Vagina (tissue), 2 donors: ENCODE measurements around the gene SLC39A3. TPM values are rescaled to one million over a fixed set of nuclear protein-coding genes. Genes with fewer than 3 reads are reported as not detected.
"Not testable (repeated sequence)": the region's sequence is repeated elsewhere in the genome, so short reads cannot be mapped to it uniquely, and the experiment has no call there.

Experiments used
- DNase-seq, 2 donors: peaks; one replicate each; pipeline ENCODE4 v3.0.0-alpha.2; 2017; ENCODE audit errors: extremely low spot score in 2 of 2
- H3K27ac ChIP-seq: fragments of 200-600 bp; sonication (generic); one replicate; pipeline ENCODE4 v1.5.1; 2019
- H3K27me3 ChIP-seq: fragments of 200-600 bp; sonication (generic); one replicate; pipeline ENCODE4 v1.5.1; 2019
- H3K36me3 ChIP-seq, 2 donors: fragments of 200-600 bp; sonication (generic); one replicate each; pipeline ENCODE4 v1.5.1; 2017 to 2019
- H3K4me1 ChIP-seq: fragments of 200-600 bp; sonication (generic); one replicate; pipeline ENCODE4 v1.5.1; 2019
- H3K4me3 ChIP-seq, 2 donors: fragments of 200-600 bp; sonication (generic); 1 replicate in 1 of 2; 2 replicates in 1 of 2; pipeline ENCODE4 v1.5.1; 2016 to 2019
- H3K9me3 ChIP-seq: fragments of 200-600 bp; sonication (generic); one replicate; pipeline ENCODE4 v1.5.1; 2019
- POLR2A ChIP-seq, 2 donors: fragments of 450-650 bp; IDR thresholded peaks; one replicate each; pipeline ENCODE4 v1.6.1; 2017; ENCODE audit warnings: antibody characterized with exemption in 2 of 2, mild to moderate bottlenecking in 2 of 2, moderate library complexity in 2 of 2
- POLR2AphosphoS5 ChIP-seq, 2 donors: sonication (generic); formaldehyde crosslinking; IDR thresholded peaks; one replicate each; pipeline ENCODE4 v1.9.0; 2017; ENCODE audit warnings: antibody characterized with exemption in 2 of 2, mild to moderate bottlenecking in 2 of 2, low read depth in 1 of 2; ENCODE audit not compliant: insufficient read depth in 1 of 2
- intact Hi-C: fragments of 100-400 bp; cut with DNase I; formaldehyde crosslinking; loops from one replicate; pipeline ENCODE4 v1.15.1; 2023
- total RNA-seq: library from RNA; depleted of rRNA; stranded (reverse); fragments of >200 nt; gene quantifications from one replicate; pipeline ENCODE4 v1.2.3, GENCODE V29; 2016
- TF ChIP-seq, protein P1 (sequence below), 3 experiments: fragments of 450-650 bp in 2 of 3; fragments of 200-600 bp in 1 of 3; sonication (generic) in 1 of 3; IDR thresholded peaks; one replicate each; pipeline ENCODE4 v1.5.1; 2017 to 2019; ENCODE audit warnings: antibody characterized with exemption in 3 of 3, mild to moderate bottlenecking in 2 of 3, moderate library complexity in 2 of 3

Gene SLC39A3
- total RNA-seq, 1 donor from 2014 or later, result 27.7 TPM

- Histone ChIP-seq H3K27ac (no peak overlapping the region), H3K4me1 (peaks cover 11% of the 10 kb centered on the region), H3K27me3 (no peaks in the 10 kb centered on the region), H3K4me3 (no peak overlapping the region), H3K9me3 (peaks cover 3% of the 10 kb centered on the region), H3K36me3 (no peaks in the 10 kb centered on the region)
- intact Hi-C loops, result loop anchor here (5.0 kb wide), 1 partner anchor 49 kb away; no protein-coding TSS in a partner anchor
- TF ChIP-seq POLR2A (IDR thresholded peaks at IDR 0.05) (no peak), POLR2AphosphoS5 (IDR thresholded peaks at IDR 0.05; ENCODE audit: insufficient read depth in 1 of 2, low read depth in 1 of 2) (no peak)
- TF ChIP-seq, protein P1, sequence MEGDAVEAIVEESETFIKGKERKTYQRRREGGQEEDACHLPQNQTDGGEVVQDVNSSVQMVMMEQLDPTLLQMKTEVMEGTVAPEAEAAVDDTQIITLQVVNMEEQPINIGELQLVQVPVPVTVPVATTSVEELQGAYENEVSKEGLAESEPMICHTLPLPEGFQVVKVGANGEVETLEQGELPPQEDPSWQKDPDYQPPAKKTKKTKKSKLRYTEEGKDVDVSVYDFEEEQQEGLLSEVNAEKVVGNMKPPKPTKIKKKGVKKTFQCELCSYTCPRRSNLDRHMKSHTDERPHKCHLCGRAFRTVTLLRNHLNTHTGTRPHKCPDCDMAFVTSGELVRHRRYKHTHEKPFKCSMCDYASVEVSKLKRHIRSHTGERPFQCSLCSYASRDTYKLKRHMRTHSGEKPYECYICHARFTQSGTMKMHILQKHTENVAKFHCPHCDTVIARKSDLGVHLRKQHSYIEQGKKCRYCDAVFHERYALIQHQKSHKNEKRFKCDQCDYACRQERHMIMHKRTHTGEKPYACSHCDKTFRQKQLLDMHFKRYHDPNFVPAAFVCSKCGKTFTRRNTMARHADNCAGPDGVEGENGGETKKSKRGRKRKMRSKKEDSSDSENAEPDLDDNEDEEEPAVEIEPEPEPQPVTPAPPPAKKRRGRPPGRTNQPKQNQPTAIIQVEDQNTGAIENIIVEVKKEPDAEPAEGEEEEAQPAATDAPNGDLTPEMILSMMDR (IDR thresholded peaks at IDR 0.05), result no peak
- DNase-seq, result no peak
Measured at GRCh38 chr19:2716275-2716650, 23.6 kb downstream of the SLC39A3 start.

DNA sequence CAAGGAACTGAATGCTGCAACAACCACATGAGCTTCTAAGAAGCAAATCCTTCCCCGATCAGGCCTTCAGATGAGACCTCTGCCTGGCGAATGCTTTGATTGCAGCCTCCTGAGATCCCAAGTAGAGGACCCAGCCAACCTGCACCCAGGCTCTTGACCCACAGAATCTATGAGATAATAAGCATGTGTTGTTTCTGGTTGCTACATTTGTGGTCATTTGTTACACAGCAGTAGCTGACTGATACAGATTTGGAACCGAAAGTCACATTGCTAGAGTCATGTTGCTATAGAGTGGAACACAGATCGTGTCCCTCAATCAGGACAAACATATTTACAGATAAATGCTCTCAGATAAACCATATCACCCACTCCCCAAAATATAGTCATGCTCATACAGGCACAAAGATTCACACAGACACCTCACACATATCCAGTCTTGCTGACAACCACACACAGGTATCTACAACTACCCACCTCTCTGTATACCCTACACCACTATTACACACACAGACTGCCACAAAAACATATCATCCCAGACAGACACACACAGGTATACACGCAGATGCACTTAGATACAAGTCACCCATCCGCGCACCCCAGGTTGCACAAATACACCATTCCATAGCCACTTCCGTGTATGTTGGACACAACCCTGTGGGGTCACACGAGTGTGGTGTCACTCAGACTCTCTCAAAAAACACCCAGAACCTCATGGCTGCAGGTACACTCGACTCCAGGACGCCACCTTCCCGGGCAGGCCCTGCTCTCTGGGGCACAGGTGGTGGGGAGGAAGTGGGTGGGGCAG lies 24.1 kb downstream of the SLC39A3 start:
- TF ChIP-seq, protein P1 (IDR thresholded peaks at IDR 0.05), result no peak
- TF ChIP-seq POLR2AphosphoS5 (IDR thresholded peaks at IDR 0.05; ENCODE audit: insufficient read depth in 1 of 2, low read depth in 1 of 2) (no peak), POLR2A (IDR thresholded peaks at IDR 0.05) (no peak)
- DNase-seq, result no peak
- intact Hi-C loops, result loop anchor here (5.0 kb wide), 1 partner anchor 48 kb away; no protein-coding TSS in a partner anchor

DNA sequence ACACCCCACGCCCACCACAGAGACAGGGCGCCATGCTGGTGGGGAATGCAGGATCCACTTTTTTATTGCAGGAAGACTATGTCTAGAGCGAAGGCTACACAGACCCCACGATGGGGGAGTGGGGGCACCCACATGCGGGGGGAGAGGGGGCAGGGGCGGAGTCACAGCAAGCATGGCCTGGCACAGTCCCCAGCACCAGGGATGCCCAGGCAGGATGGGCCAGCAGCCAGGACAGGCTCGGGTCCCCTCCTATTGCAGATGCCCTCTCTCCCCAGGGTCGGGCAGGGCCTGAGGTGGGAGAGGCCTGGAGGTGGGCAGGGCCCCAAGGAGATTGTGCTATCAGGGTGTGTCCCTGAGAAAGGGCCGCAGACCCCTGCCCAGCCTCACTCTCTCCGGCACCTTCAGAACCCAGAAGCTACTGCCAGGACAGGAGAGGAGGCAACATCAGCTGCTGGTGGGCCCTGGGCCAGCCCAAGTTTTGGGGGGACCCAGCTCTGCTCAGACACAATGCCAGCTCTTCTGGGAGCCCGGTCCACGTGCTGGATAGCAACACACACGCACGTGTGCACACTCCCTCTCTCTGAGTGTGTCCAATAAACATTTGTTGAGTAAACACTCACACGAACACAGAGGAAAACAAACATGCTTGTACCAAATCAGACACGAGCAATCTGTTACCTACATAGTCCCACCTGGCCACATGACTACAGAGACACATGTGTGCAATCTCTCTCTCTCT lies 25.1 kb downstream of the SLC39A3 start:
- intact Hi-C loops, result loop anchor here (5.0 kb wide), 1 partner anchor 47 kb away; no protein-coding TSS in a partner anchor
- H3K36me3 ChIP-seq, result no peaks in the 10 kb centered on the region
- TF ChIP-seq POLR2AphosphoS5 (IDR thresholded peaks at IDR 0.05; ENCODE audit: insufficient read depth in 1 of 2, low read depth in 1 of 2), result no peak
- TF ChIP-seq, protein P1 (IDR thresholded peaks at IDR 0.05), result no peak

More for the DNA sequence above, 24.1 kb downstream of the SLC39A3 start:
- Histone ChIP-seq H3K27me3 (no peaks in the 10 kb centered on the region), H3K9me3 (peaks cover 3% of the 10 kb centered on the region), H3K27ac (no peak overlapping the region), H3K4me1 (peaks cover 7% of the 10 kb centered on the region), H3K4me3 (no peak overlapping the region), H3K36me3 (no peaks in the 10 kb centered on the region)

GRCh38 chr19:2714102-2714501 lies 25.7 kb downstream of the SLC39A3 start:
- H3K27me3 ChIP-seq, intact Hi-C loops, H3K4me1 ChIP-seq, H3K4me3 ChIP-seq, H3K27ac ChIP-seq, H3K36me3 ChIP-seq, H3K9me3 ChIP-seq, DNase-seq: not testable (repeated sequence)

More for the DNA sequence above, 25.1 kb downstream of the SLC39A3 start:
- DNase-seq, result no peak
- Histone ChIP-seq H3K9me3 (peaks cover 3% of the 10 kb centered on the region), H3K4me3 (no peak overlapping the region), H3K4me1 (no peaks in the 10 kb centered on the region), H3K27me3 (no peaks in the 10 kb centered on the region), H3K27ac (no peak overlapping the region)

- H3K4me1 ChIP-seq, H3K27ac ChIP-seq, H3K4me3 ChIP-seq, DNase-seq, intact Hi-C loops, H3K9me3 ChIP-seq, H3K36me3 ChIP-seq, H3K27me3 ChIP-seq: not testable (repeated sequence)
Measured at GRCh38 chr19:2713170-2713569, 26.6 kb downstream of the SLC39A3 start.

GRCh38 chr19:2711875-2712205 lies 28.0 kb downstream of the SLC39A3 start:
- intact Hi-C loops, result no loop called here
- no peaks in the 10 kb centered on the region for H3K36me3 ChIP-seq
- no peaks in the 10 kb centered on the region for H3K4me1 ChIP-seq
- no peaks in the 10 kb centered on the region for H3K27me3 ChIP-seq
- H3K9me3 ChIP-seq, result peaks cover 3% of the 10 kb centered on the region
- TF ChIP-seq, protein P1 (IDR thresholded peaks at IDR 0.05), result no peak
- TF ChIP-seq POLR2A (IDR thresholded peaks at IDR 0.05), result no peak
- TF ChIP-seq POLR2AphosphoS5 (IDR thresholded peaks at IDR 0.05; ENCODE audit: insufficient read depth in 1 of 2, low read depth in 1 of 2), result no peak
- no peak overlapping the region for H3K27ac ChIP-seq
- no peak for DNase-seq
- H3K4me3 ChIP-seq, result no peak overlapping the region
